ENCODE measurements around the gene PPP1R1C.

The PPP1R1C gene

DNA sequence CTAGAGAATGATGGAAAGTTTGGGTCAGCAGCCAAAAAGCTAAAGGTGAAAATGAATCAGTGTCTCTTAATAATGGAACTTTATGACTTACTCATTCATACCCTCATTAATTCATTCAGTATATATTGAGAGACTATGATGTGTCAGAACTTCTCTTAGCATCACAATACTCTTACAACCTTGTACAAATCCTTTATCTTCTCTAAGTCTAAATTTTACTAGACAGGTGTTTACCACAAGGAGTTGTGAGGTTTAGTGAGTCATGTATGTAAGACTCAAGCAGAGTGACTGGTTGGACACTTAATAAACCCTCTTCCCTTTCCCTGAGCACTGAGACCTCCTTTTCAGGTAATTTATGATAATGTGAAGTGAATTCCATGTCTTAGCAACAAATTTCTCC lies 129.6 kb downstream of the PPP1R1C start:
- no peak for DNase-seq

DNA sequence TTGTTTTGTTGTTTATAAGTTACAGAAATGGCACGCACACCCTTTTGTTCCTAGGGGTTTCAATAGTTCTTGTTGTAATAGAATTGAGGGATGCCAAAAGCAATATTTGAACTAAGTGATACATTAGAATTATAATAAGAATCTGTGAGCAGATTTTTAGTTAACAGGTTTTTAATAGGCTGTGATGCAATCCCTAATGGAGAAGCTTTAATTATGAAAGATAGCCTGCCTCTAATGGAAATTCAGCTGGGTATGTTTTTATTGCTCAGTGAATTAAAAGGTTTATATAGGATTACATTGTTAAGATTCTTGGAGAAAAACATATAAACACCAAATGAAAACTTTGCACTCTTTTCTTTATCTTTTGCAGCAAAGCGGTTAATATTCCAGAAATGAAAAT lies 131.1 kb downstream of the PPP1R1C start:
- no peak for DNase-seq

DNA sequence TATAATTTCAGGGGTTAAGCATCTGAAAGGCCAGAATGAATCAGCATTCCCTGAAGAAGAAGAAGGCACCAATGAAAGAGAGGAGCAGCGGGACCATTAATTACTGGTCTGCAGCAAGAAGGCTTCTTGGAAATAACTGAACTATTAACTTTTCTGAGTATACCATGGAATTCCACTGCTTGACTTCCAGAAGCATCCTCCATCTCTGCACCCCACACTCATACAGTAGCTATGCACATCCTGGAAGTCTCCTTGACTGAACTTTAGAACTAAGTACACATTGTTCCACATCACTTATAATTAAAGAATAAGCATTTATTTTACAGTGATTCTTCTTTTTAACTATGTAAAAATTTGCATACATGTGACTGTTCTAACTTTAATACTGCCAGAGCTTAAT lies 131.5 kb downstream of the PPP1R1C start:
- no peak for DNase-seq

DNA sequence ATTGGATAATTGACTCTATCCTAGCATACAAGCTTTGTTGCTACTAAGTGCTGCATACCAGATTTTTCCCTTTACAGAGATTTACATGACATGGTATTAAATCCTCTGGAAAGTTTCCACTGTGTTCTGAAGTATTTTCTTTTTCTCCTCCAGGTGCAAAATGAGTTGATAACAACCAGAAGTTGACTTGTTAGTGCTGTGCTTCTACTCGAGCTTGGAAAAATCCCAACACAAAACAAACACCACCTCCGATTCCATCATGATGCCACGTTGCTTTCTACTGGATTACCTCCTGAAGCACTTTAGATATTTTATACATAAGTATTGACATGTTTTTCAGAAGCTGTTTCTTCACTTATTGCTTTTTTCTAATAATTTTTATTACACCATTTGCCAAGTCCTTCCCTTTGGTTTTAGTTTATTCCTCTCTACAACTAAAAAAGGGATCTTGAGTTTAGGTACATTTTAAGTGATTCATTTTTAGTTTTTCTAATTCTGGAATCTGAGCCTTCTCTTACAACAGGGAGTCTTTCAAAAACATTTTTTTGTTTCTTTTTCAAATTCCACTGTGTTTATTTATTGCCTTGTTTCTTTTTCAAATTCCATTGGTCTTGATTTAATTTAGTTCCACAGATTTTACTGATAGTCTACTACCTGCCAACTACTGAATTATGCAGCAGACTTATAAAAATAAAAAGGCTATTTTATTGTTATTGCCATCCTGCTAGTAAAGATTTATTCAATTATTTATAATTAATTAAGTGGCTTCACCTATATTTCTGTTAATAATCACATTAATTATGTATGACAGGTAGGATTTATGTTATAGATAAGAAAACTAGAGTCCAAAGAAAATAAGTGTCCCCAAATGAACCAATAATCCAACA lies 143.4 kb downstream of the PPP1R1C start:
- no peak for DNase-seq

DNA sequence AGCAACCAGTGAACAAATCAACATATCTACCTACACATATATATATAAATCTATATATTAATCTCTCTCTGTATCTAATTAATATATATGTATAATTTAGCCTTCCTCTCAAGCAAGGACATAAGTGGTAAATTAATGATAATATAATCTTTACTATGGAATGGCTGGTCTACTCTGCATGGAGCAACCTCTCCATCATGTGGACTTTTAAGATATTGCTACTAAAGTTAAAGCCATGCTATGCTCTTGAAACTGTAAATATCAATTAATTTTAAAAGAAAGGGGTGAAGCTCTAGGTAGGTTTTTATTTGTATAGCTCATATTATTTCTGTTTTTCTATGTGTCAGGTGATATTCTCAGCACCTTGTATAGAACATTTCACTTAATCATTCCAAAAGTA lies 147.0 kb downstream of the PPP1R1C start:
- no peak for DNase-seq

DNA sequence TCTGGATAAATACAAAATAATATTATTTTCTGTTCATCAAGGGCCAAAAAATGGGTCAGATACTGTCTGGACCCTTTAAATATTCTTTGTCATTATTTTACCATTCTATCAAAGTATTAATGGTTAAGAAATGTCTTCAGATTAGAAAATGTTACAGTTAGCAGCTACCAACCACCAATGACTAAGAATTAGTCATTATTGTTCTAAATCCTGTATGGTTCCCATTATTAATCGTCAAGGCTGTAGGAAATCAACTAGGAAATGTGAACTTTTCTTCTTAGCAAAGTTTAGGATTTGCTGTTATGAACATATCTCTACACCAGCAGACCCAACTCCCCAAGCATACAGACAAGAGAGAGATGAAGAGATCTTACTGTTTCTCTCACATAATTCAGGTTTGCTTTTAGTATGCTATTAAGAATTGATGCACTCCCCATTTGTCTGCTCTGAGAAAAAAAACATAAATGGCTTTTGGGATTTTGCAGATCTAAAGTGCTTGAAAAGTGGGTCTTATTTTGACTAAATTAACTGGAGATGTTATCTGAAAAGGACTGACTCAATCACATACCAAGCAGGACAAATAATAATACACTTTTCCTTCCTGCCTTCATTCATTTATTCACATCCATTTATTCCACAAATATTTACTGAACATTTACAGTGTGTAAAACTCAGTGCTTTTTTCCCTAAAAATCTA lies 147.7 kb downstream of the PPP1R1C start:
- no peak for DNase-seq

DNA sequence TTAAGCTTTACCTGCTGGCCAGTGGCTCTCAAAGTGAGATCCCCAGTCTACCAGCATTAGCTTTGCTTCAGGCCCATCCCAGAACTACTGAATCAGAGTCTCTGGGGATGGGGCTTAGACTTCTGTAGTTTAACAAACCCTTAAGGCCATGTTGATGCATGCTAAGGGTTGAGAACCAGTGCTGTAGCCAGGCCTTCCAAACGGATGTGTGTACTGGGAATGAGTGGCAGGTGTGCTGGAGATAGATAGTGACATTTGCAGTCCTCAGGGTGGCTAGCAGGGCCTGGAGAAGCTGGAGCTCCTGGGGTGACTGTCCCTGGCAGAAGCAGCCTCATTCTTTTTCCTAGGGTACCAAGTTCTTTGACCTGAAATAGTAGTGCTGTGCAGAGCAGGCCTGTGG lies 148.5 kb downstream of the PPP1R1C start:
- no peak for DNase-seq

DNA sequence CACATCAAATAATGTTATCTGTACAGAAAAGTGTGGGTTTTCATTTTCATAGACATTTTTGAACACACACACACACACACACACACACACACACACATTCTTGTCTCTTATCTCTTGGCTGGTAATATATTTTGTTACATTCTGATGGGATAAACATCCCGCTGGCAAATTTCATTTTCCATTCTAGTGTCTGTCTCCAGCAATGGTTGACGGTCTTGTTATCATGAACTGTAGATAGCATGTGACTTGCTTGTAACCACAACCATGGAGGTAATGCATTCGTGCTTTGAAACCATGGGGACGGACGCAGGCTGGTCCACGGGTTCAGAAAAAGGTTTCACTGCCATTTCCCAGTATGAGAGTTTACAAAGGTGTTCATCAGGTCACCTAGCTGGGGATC lies 156.4 kb downstream of the PPP1R1C start:
- DNase-seq: no peak

DNA sequence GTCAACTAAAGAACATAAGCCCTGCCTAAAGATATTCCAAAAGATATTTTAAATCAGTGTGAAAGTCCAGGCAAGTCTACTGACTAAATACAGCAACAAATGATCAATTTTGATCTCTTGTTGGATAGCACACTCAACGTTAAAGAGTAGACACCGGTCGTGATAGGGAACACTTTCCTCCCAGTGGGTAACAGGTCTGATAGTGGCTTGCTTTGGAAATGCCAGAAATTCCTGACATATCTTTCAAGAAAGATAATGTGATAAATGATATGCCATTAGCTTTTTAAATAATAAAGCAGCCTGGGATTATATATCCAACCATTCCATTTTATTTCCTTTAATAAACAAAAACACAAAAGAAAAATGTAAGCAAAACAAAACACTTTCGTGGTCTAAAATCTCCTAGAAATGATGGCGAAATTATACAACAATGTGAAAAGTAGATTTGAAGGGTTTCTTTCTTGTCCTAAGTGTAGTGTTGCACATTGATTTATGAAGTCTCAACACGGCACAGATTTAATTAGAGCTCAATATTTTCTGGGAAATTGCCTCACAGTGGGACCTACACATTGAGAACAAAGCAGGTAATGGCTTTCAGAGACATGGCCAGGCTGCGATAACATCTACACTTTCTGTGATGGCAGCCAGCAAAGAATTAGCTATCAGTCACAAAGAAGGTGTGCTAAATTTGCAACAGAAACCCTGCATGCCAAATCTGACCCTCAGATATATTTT lies 158.6 kb downstream of the PPP1R1C start:
- no peak for DNase-seq

DNA sequence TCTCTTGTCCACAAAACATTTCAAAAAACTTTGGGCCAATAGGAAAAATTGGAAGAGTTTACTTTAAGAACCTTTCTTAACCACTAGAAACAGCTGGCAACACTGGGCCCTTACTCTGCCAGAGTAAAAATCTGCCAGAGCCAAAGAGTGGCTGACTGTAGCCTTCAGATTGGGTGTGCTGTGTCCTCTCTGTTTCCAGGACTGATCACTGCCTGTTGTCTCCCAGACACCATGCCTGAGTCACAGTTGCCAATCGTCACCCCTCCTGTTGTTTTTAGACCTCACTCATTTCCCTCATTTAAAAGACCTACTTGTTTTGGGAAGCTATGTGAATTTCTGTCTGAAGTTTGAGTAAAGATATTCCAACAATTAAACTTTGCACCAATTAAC lies 159.1 kb downstream of the PPP1R1C start:
- DNase-seq: no peak

DNA sequence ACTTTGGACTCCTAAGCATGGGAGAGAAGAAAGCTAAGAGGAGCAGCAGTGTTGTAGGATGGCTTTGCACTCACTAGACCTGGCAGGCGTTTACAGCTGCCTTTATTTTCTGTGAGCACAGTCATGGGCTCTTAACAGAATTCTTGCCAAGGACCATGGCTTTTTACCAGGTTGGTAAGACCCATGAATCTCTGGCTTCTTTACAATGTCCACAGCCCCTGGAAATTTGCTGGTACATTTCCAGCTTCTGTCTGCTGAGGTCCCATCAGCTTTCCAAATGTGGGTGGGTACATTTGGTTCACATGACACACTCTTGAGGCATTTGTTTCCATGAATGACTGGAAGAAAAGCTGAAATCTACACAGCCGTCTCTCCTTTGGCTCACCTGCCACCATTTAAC lies 162.7 kb downstream of the PPP1R1C start:
- no peak for DNase-seq

DNA sequence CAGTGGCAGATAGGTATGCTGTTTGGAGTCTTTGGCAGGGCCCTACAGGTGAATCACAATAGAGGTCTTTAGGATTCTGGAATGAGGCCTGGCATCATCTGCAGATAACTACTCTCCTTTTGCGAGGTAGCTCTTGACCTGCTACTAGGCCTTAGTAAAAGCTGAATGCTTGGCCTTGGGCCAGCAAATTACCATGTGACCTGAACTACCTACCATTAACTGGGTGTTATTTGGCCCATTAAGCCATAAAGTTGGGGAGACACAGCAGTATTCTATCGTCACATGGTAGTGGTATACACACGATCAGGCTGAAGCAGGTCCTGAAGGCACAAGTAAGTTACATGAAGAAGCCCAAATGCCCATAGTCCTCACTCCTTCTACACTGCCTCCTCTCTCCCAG lies 178.2 kb downstream of the PPP1R1C start:
- no peak for DNase-seq

DNA sequence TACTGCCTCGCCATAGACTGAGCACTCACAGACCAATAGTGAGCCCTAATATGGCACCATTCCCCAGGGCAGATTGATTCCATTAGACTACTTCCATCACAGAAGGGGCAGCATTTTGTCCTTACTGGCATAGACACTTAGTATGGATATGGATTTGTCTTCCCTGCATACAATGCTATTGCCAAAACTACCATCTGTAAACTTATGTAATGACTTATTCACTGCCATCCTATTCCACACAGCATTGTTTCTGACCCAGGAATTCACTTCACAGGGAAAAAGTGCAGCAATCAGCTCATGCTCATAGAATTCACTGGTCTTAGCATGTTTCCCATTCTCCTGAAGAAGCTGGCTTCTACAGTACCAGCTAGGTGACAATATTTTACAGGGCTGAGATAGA lies 179.0 kb downstream of the PPP1R1C start:
- DNase-seq: no peak

DNA sequence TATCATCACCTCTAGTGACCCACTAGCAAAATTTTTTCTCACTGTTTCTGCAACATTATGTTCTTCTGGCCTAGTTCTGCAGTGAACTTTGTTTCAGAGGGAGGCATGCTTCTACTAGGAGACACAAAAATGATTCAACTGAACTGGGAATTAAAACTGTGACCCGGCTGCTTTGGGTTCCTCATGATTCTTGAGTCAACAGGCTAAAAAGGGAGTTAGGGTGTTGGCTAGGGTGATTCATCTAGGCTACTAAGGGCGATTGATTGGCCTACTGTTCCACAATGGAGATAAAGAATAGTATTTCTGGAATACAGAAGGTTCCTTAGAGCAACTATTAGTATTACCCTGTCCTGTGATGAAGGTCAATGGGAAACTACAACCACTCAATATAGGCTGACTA lies 179.5 kb downstream of the PPP1R1C start:
- DNase-seq: no peak

DNA sequence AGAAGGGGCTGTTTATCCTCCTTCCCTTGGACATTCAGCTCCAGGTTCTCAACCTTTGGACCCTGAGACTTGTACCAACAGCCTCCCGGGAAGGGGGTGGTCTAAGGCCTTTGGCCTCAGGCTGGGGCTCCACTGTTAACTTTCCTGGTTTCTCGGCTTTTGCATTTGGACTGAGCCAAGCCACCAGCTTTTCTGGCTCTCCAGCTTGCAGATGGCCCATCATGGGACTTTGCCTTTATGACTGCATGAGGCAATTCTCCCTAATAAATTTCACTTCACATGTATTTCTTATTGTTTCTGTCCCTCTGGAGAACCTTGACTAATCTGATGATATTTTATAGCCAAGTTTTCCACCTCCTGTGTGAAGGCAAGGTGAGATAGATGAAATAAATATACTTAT lies 180.8 kb downstream of the PPP1R1C start:
- no peak for DNase-seq

DNA sequence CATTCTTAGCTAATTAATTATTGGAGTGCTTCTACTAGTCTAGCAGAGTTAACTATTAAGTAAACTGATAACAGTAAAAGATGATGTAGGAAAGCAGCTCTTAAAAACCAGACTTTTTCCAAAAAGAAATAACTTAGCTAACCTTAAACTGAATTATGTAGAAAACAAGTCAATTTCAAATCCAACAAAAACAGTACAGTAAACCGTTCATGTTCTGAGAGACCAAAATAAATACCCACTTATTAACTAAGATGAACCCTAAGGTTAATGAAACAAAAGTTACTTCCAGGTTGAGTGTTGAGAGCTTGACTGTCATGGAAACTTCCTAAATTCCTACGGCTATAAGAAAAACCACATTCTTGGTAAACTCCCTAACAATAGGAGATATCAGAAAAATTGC lies 181.2 kb downstream of the PPP1R1C start:
- DNase-seq: no peak

All from activated CD4-positive, CD25-positive, alpha-beta regulatory T cell treated with anti-CD3 and anti-CD28 coated beads, Interleukin-2, amount 50 U/mL, for 72 hours (primary cell).